NCI-H1694 (cell line): Measurements from ENCODE around the gene ETV4.
A peak's percentile ranks its signal among the peaks of the same experiment; 100 is the strongest.
"Not testable (repeated sequence)": the region's sequence is repeated elsewhere in the genome, so short reads cannot be mapped to it uniquely, and the experiment has no call there.

Experiments used
- DNase-seq: peaks from one replicate; lab custom pipeline; 2025; lab: John Stamatoyannopoulos, UW

Gene ETV4

DNA sequence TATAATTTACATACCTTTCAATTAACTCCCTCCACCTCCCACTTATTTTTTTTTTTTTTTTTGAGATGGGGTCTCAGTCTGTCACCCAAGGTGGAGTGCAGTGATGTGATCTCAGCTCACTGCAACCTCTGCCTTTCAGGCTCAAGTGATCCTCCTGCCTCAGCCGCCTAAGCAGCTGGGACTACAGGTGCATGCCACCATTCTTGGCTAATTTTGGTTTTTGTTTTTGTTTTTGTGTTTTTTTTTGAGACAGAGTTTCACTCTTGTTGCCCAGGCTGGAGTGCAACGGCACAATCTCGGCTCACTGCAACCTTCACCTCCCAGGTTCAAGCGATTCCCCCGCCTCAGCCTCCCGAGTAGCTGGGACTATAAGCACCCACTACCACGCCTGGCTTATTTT is 36.7 kb downstream of the ETV4 start:
- DNase-seq, result not testable (repeated sequence)

DNA sequence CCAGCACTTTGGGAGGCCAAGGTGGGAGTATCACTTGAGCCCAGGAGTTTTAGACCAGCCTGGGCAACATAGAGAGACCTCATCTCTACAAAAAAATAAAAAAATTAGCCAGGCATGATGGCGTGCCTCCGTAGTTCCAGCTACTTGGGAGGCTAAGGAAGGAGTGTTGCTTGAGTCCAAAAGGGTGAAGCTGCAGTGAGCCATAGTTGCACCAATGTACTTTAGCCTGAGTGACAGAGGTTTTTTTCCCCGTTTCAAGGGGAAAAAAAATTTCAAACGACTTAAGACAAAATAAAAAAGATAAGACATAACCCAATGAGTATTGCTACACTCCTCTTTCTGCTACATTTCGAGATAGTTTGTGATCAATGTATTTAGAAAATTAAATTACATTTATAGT is 55.5 kb downstream of the ETV4 start:
- no peak for DNase-seq

DNA sequence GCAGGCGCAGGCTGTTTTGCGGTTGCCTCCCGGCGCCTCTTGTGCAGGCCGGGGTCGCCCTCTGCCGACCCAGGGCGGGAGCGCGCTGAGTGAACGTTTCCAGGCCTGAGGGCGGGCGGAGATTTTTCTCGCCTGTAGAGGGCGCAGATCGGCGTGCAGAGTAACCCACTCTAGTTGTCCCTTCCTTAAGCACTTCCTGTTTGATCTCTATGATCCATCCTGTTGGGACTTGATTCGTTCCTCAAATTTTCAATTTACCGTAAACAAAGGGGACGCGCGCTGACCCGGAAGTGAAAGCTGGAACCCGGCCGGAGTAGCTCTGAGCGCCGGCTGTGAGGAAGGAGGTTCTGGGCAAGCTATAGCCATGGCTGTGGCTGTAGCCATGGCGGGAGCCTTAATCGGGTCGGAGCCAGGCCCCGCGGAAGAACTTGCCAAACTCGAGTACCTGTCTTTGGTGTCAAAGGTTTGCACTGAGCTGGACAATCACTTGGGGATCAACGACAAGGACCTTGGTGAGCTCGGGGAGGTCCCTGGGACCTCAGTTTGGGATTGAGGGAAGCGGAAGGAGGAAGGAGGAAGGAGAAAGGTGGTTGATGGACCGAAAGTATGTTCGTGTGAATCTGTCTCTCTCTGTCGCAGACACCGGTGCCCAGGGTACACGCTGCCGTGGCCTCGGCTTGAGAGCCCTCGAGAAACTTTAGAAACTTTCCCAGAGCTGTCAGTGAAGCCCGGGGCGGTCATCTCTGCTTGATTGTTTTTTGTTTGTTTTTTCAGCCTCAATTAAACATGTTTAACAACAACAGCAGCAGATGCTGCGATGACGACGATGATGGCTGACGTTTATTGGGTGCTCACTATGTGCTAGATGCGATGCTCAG is 62.2 kb downstream of the ETV4 start, which contains the start of gene DHX8:
Gene DHX8, plus strand, starts transcription at position 302 of the 878 bp plus-strand sequence. Its CDS starts 63 bp downstream, at position 365.
- peak; percentile 99 for DNase-seq

DNA sequence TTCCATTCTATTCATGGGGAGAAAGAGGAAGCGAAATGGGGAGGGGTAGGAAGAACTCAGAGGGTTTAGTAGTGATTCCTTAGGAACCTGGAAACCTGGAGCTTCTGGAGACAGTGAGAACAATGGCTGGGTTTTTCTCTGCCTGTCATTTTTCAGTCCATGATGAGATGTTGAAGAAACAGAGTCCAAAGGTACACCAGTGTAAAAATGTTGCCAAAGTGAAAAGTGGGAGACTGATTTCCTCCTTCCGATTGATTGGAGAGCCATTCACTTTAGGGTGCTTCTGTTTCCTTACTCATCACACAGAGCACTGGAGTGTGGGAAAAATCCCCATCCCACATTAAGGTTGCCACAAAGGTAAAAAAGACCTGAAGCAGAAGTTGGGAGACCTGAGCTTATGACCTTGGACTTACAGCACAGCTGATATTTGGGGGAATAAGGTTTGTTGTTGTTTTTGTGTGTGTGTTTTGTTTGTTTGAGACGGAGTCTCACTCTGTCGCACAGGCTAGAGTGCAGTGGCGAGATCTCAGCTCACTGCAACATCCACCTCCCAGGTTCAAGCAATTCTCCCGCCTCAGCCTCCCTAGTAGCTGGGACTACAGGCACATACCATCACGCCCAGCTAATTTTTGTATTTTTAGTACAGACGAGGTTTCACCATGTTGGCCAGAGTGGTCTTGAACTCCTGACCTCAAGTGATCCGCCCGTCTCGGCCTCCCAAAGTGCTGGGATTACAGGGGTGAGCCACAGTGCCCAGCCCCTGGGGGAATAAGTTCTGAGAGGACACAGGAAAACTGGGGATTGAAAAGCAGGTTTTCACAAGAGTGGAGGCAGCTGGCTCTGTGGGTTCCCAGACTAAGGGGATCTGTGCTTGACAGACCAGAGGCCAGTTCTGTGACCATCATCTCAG is 63.8 kb downstream of the ETV4 start:
- no peak for DNase-seq

DNA sequence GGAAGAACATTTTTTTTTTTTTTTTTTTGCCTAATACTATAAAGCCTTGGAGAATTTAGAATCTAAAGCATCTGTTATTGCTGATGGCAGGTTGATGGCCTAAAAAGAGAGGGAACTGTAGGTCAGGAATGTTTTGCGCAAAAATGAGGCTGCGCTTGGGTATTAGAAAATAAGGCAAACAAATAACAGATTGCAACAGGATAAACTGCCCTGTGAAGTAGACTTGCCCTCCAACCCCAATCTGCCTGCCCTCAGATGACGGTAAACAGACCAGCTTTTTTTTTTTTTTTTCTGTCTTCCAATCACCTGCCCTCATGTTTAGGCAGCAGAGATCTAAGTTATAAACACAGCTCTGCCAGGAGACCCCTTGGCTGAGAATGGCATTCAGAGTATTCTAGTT is 66.2 kb downstream of the ETV4 start:
- peak; percentile 63 for DNase-seq
